Progenitor cell of endocrine pancreas (in vitro differentiated cells): ENCODE results near the gene PITX2. TPM values are rescaled to one million over a fixed set of nuclear protein-coding genes. Genes with fewer than 3 reads are reported as not detected.
"Not testable (repeated sequence)": the region's sequence is repeated elsewhere in the genome, so short reads cannot be mapped to it uniquely, and the experiment has no call there.

Experiments used
- DNase-seq: peaks from one replicate; pipeline ENCODE4 v3.0.0; 2021; ENCODE audit warnings: low spot score; ENCODE audit not compliant: unreplicated experiment
- H3K27ac Mint-ChIP-seq: 2 replicates; pipeline ENCODE4 v1.8.0; 2021; ENCODE audit warnings: mild to moderate bottlenecking, moderate library complexity, mixed read lengths
- H3K27me3 Mint-ChIP-seq: 2 replicates; pipeline ENCODE4 v1.8.0; 2021; ENCODE audit warnings: mixed read lengths
- H3K36me3 Mint-ChIP-seq: 2 replicates; pipeline ENCODE4 v1.8.0; 2022; ENCODE audit warnings: mixed read lengths; ENCODE audit not compliant: insufficient read depth
- H3K4me1 Mint-ChIP-seq: 2 replicates; pipeline ENCODE4 v1.8.0; 2021; ENCODE audit warnings: low read depth, mixed read lengths
- H3K4me3 Mint-ChIP-seq: 2 replicates; pipeline ENCODE4 v1.8.0; 2021; ENCODE audit warnings: low read depth, mild to moderate bottlenecking, moderate library complexity, mixed read lengths
- H3K9me3 Mint-ChIP-seq: 2 replicates; pipeline ENCODE4 v1.8.0; 2021; ENCODE audit warnings: low read depth, mixed read lengths
- CTCF ChIP-seq: fragments of 200-600 bp; sonication (generic); IDR thresholded peaks from one replicate; pipeline ENCODE4 v1.5.0; 2021; ENCODE audit warnings: antibody characterized with exemption, mild to moderate bottlenecking; ENCODE audit not compliant: unreplicated experiment
- total RNA-seq: library from RNA; stranded (reverse); gene quantifications from 2 replicates; pipeline ENCODE4 v1.2.1, GENCODE V29; 2021

The PITX2 gene
- total RNA-seq, 1 donor from 2014 or later: 5.3 TPM

GRCh38 chr4:110586131-110586850, 36.6 kb downstream of the PITX2 start:
- H3K4me1 Mint-ChIP-seq: no peaks in the 10 kb centered on the region
- no peak for DNase-seq
- no peaks in the 10 kb centered on the region for H3K27me3 Mint-ChIP-seq
- H3K4me3 Mint-ChIP-seq: no peak overlapping the region
- TF ChIP-seq CTCF: peak; percentile 52
- H3K9me3 Mint-ChIP-seq: no peaks in the 10 kb centered on the region
- no peak overlapping the region for H3K27ac Mint-ChIP-seq
- no peaks in the 10 kb centered on the region for H3K36me3 Mint-ChIP-seq

GRCh38 chr4:110576696-110577095, 46.2 kb downstream of the PITX2 start:
- not testable (repeated sequence) for H3K4me3 Mint-ChIP-seq, H3K36me3 Mint-ChIP-seq, H3K4me1 Mint-ChIP-seq, H3K27ac Mint-ChIP-seq, DNase-seq, H3K27me3 Mint-ChIP-seq, H3K9me3 Mint-ChIP-seq

Other genes starting within 250 kb of the PITX2 start
- 1.4 and 1.7 TPM in 2 replicates for gene ENPEP, start 146.9 kb downstream of the PITX2 start, total RNA-seq